B cell (primary cell): ENCODE data around the gene PRPS1. TPM values are rescaled to one million over a fixed set of nuclear protein-coding genes. Genes with fewer than 3 reads are reported as not detected.
"Not testable (repeated sequence)": the region's sequence is repeated elsewhere in the genome, so short reads cannot be mapped to it uniquely, and the experiment has no call there.

Experiments used
- ATAC-seq: fragments of 200-7000 bp; cut with Tn5 transposase; one replicate; pipeline ENCODE4 v1.10.0; 2021; ENCODE audit warnings: low read depth, mild to moderate bottlenecking, moderate number of reproducible peaks, moderate library complexity
- CTCF ChIA-PET: fragments of 350-600 bp; sonication (Branson Sonifier 250); formaldehyde crosslinking; loops from one replicate; lab custom pipeline; 2021; ENCODE audit warnings: antibody characterized with exemption, inconsistent platforms; lab: Charles Lee
- POLR2A ChIA-PET: fragments of 350-600 bp; sonication (Branson Sonifier 250); formaldehyde crosslinking; loops from one replicate; lab custom pipeline; 2021; ENCODE audit warnings: antibody characterized with exemption; lab: Charles Lee
- DNase-seq: peaks from one replicate; pipeline ENCODE4 v3.0.0; 2013
- H2AFZ ChIP-seq: 2 replicates; pipeline ENCODE4 v1.6.1; 2012; ENCODE audit warnings: mild to moderate bottlenecking, low read depth, low read length; ENCODE audit not compliant: insufficient read depth, poor library complexity, severe bottlenecking
- H3K27ac ChIP-seq, 2 donors: 1 replicate in 1 of 2; 2 replicates in 1 of 2; pipeline ENCODE4 v1.5.1; 2012 to 2013; ENCODE audit warnings: low read length in 2 of 2, mild to moderate bottlenecking in 2 of 2, moderate library complexity in 1 of 2
- H3K27me3 ChIP-seq, 4 experiments: fragments of 200-600 bp in 1 of 4; sonication (generic) in 1 of 4; replicated peaks in 1 of 4; 1 replicate in 2 of 4; 2 replicates in 2 of 4; pipeline versions ENCODE4 v1.6.1 to v1.7.0; 2013 to 2016; ENCODE audit warnings: low read length in 3 of 4, mild to moderate bottlenecking in 2 of 4, mixed read lengths in 1 of 4, moderate library complexity in 1 of 4; ENCODE audit not compliant: insufficient read depth in 4 of 4, control insufficient read depth in 3 of 4; ENCODE audit errors: control extremely low read depth in 1 of 4
- H3K36me3 ChIP-seq, 2 experiments: replicated peaks in 1 of 2; 1 replicate in 1 of 2; 2 replicates in 1 of 2; pipeline versions ENCODE4 v1.6.1 to v1.7.1; 2013; ENCODE audit warnings: low read length in 1 of 2; ENCODE audit not compliant: insufficient read depth in 2 of 2, control insufficient read depth in 1 of 2; ENCODE audit errors: control extremely low read depth in 1 of 2, extremely low read depth in 1 of 2
- H3K4me1 ChIP-seq, 2 donors: fragments of 200-600 bp in 1 of 2; sonication (generic) in 1 of 2; 1 replicate in 1 of 2; 2 replicates in 1 of 2; pipeline versions ENCODE4 v1.5.1 to v1.6.1; 2013 to 2017; ENCODE audit warnings: low read length in 2 of 2; ENCODE audit not compliant: control insufficient read depth in 2 of 2, insufficient read depth in 2 of 2
- H3K4me2 ChIP-seq: replicated peaks from 2 replicates; pipeline ENCODE3; 2012; ENCODE audit warnings: mild to moderate bottlenecking, low read depth, low read length; ENCODE audit not compliant: poor library complexity, severe bottlenecking
- H3K4me3 ChIP-seq, 5 experiments: fragments of 200-600 bp in 1 of 5; sonication (generic) in 1 of 5; 1 replicate in 3 of 5; 2 replicates in 2 of 5; pipeline versions ENCODE4 v1.5.1 to v1.7.0; 2011 to 2016; ENCODE audit warnings: low read length in 4 of 5, mild to moderate bottlenecking in 4 of 5, low read depth in 2 of 5, control low read depth in 1 of 5, moderate library complexity in 1 of 5; ENCODE audit not compliant: insufficient read depth in 1 of 5; ENCODE audit errors: control extremely low read depth in 1 of 5, extremely low read depth in 1 of 5
- H3K79me2 ChIP-seq: fragments of 200-600 bp; sonication (generic); one replicate; pipeline ENCODE4 v1.6.0; 2016; ENCODE audit warnings: low read length; ENCODE audit not compliant: control insufficient read depth, insufficient read depth
- H3K9ac ChIP-seq: fragments of 200-600 bp; sonication (generic); 2 replicates; pipeline ENCODE4 v1.6.1; 2017; ENCODE audit warnings: mild to moderate bottlenecking, low read length, moderate library complexity
- H3K9me3 ChIP-seq, 3 donors: one replicate each; pipeline versions ENCODE4 v1.6.1 to v1.7.1; 2013; ENCODE audit warnings: low read length in 2 of 3; ENCODE audit not compliant: control insufficient read depth in 2 of 3, insufficient read depth in 1 of 3; ENCODE audit errors: control extremely low read depth in 1 of 3
- H4K20me1 ChIP-seq: 2 replicates; pipeline ENCODE4 v1.6.0; 2012; ENCODE audit warnings: mild to moderate bottlenecking, low read length; ENCODE audit not compliant: insufficient read depth, control insufficient read depth, poor library complexity, severe bottlenecking
- H3K27ac Mint-ChIP-seq: one replicate; pipeline ENCODE4 v1.8.0; 2021; ENCODE audit warnings: mixed read lengths
- H3K27me3 Mint-ChIP-seq: one replicate; pipeline ENCODE4 v1.8.0; 2021; ENCODE audit warnings: mixed read lengths
- H3K4me1 Mint-ChIP-seq: one replicate; pipeline ENCODE4 v1.8.0; 2021; ENCODE audit warnings: mixed read lengths
- H3K4me3 Mint-ChIP-seq: one replicate; pipeline ENCODE4 v1.8.0; 2021; ENCODE audit warnings: mixed read lengths
- H3K9me3 Mint-ChIP-seq: one replicate; pipeline ENCODE4 v1.8.0; 2022; ENCODE audit warnings: mixed read lengths; ENCODE audit not compliant: insufficient read depth
- EZH2 ChIP-seq: IDR thresholded peaks from 2 replicates; pipeline ENCODE4 v1.6.1; 2012; ENCODE audit warnings: borderline replicate concordance, low read depth, mild to moderate bottlenecking, moderate library complexity, low read length; ENCODE audit not compliant: insufficient read depth, poor library complexity, severe bottlenecking
- WGBS: methylation state at CpG from one replicate; pipeline ENCODE4 v1.1.5; 2013; ENCODE audit warnings: missing lambda C conversion rate; ENCODE audit not compliant: insufficient coverage; 5-methylcytosine and 5-hydroxymethylcytosine counted together
- intact Hi-C: fragments of 100-400 bp; cut with micrococcal nuclease; formaldehyde crosslinking; loops from one replicate; pipeline ENCODE4 v1.10.0; 2022
- polyA plus RNA-seq: library from polyadenylated mRNA; depleted of rRNA; stranded (reverse); fragments of >200 nt; gene quantifications from 2 replicates; pipeline ENCODE4 v1.2.3, GENCODE V29; 2012
- total RNA-seq, 2 donors: library from RNA; stranded (reverse); fragments of 120-200 nt in 1 of 2; gene quantifications; 1 replicate in 1 of 2; 2 replicates in 1 of 2; pipeline versions ENCODE4 v1.2.3 to v1.2.4, GENCODE V29; 2013 to 2022
- TF ChIP-seq, protein P1 (sequence below): fragments of 200-600 bp; IDR thresholded peaks from one replicate; pipeline ENCODE4 v1.8.0; 2022; ENCODE audit warnings: antibody characterized with exemption, mild to moderate bottlenecking

The PRPS1 gene
- total and polyA plus RNA-seq, 2 donors (not counting 1 experiment from before 2014, with no cell fraction given): 42.2 to 52.1 TPM

DNA sequence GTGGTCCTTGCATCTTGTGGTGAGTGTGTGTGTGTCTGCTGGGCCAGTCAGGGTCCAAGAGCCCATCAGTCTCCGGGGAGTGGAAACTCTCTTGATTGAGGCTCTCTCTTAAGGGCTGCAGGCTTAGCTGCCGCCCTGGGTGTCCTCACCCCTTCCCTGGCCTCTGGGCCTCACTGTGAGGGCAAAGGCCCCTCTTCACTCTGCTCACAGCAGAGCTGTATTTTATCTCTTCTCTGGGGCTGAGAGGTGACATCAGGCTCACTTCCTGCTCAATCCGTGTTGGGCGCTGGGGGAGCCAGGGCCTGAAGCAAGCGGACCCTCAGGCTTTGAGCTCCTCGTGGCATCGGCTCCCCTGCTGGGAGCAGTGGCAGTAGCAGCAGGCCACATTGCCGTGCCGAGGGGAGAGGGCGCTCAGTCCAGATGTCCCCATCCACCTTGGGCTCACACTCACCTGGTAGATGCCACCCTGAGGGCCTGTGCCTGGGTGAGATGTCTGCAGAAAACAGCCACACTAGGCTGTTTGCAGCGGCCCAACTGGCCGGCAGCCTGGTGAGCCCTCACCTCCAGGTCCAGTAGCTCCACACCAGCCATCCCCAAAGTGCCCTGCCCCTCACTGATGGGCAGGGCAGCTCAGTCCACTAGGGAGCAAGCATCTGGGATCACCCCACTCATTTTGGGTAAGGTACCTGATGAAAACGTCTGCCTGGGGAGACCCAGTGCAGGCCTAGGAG is 24.7 kb upstream of the PRPS1 start:
- Histone ChIP-seq H3K4me2 (no peak overlapping the region), H3K27ac (no peak overlapping the region), H3K4me1 (no peaks in the 10 kb centered on the region), H3K4me3 (no peak overlapping the region), H3K9ac (no peak overlapping the region), H3K9me3 (no peaks in the 10 kb centered on the region), H3K79me2 (no peaks in the 10 kb centered on the region), H3K36me3 (no peaks in the 10 kb centered on the region), H2AFZ (no peak overlapping the region), H4K20me1 (no peaks in the 10 kb centered on the region), H3K27me3 (no peaks in the 10 kb centered on the region)
- ChIA-PET CTCF (no interaction called here), POLR2A (no interaction called here)
- H3K9me3 Mint-ChIP-seq: no peaks in the 10 kb centered on the region
- H3K27ac Mint-ChIP-seq: no peak overlapping the region
- intact Hi-C loops: no loop called here
- no peaks in the 10 kb centered on the region for H3K27me3 Mint-ChIP-seq
- no peak for ATAC-seq
- 81% methylated on average over 12 of the region's 13 CpGs for WGBS
- no peak for DNase-seq
- TF ChIP-seq, protein P1, sequence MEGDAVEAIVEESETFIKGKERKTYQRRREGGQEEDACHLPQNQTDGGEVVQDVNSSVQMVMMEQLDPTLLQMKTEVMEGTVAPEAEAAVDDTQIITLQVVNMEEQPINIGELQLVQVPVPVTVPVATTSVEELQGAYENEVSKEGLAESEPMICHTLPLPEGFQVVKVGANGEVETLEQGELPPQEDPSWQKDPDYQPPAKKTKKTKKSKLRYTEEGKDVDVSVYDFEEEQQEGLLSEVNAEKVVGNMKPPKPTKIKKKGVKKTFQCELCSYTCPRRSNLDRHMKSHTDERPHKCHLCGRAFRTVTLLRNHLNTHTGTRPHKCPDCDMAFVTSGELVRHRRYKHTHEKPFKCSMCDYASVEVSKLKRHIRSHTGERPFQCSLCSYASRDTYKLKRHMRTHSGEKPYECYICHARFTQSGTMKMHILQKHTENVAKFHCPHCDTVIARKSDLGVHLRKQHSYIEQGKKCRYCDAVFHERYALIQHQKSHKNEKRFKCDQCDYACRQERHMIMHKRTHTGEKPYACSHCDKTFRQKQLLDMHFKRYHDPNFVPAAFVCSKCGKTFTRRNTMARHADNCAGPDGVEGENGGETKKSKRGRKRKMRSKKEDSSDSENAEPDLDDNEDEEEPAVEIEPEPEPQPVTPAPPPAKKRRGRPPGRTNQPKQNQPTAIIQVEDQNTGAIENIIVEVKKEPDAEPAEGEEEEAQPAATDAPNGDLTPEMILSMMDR: no peak
- TF ChIP-seq EZH2: no peak
- no peaks in the 10 kb centered on the region for H3K4me1 Mint-ChIP-seq
- H3K4me3 Mint-ChIP-seq: no peak overlapping the region

DNA sequence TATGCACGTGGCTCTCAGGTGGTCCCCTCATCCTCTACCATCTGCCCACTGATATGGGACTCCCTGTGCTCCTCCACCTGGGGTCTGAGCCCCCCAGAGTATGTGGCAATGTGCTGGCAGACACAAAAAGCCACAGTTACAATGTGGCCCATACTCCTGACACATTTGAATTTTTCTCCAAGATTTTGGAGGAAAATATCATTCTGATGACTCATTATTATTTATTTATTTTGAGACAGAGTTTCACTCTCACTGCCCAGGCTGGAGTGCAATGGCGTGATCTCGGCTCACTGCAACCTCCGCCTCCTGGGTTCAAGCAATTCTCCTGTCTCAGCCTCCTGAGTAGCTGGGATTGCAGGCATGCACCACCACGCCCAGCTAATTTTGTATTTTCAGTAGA is 19.2 kb upstream of the PRPS1 start:
- CTCF ChIA-PET: not testable (repeated sequence)

More for the DNA sequence above, 19.2 kb upstream of the PRPS1 start:
- H3K27me3 Mint-ChIP-seq, H3K9me3 ChIP-seq, H3K27ac Mint-ChIP-seq, POLR2A ChIA-PET, H3K79me2 ChIP-seq, intact Hi-C loops, H3K27me3 ChIP-seq, H3K36me3 ChIP-seq, H3K27ac ChIP-seq, H3K4me2 ChIP-seq, H4K20me1 ChIP-seq, ATAC-seq, H2AFZ ChIP-seq, H3K4me3 Mint-ChIP-seq, H3K4me1 ChIP-seq, H3K9me3 Mint-ChIP-seq, H3K4me1 Mint-ChIP-seq, H3K4me3 ChIP-seq, DNase-seq, H3K9ac ChIP-seq: not testable (repeated sequence)
- WGBS: no CpG with 5 or more reads among the region's 5 CpGs
